ENCODE measurements around the gene BTN3A1.

BTN3A1 gene

DNA sequence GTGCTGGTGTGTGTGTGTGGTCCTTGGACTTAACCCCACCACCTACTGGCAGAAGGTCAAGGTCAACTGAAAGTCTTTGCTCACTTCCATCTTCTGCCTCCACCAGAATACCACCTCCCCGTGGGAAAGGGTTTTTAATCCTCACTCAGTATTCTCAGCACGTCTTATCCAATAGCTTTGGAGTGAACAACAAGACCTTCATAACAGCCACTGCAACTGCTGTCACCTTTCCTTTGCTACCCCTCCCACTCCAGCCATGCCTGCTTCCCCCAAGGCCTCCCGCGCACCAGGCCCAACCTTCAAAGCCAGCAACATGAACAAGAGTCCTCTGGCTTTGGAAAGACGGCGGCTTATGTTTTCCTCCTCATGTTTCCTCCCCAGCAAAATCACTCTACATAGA lies 20.0 kb upstream of the BTN3A1 start:
- no peak overlapping the region for H3K4me3 ChIP-seq (ENCODE audit: low read depth, low read length)

DNA sequence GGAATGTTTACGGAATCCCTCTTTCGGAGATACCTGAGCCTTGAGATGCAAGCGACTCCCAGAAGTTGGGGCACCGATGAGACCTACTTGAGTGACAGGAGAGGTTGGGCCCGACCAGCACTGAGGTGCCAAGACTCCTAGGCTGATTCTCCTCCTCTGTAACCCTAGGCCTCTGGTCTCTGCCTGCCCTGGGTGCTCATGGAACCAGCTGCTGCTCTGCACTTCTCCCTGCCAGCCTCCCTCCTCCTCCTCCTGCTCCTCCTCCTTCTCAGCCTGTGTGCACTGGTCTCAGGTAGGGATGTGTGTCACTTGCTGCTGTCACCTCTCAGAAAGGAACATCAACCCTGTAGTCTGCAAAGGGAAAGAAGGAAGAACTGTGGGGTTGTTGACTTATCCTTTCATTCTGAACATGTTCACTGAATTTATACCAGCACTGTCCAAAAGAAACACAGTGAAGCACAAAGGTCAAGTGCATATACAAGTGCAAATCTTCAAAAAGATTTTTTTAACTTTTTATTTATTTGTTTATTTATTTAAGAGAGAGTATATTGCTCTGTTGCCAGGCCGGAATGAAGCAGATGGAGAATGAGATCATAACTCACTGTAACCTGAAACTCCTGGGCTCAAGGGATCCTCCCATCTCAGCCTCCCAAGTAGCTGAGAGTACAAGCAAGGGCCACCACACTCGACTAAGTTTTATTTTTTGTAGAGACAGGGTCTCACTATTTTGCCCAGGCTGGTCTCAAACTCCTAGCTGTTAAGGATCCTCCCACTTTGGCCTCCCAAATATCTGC lies 18.3 kb upstream of the BTN3A1 start:
- H3K4me3 ChIP-seq (ENCODE audit: low read depth, low read length) = peak overlapping the region; percentile 87
- DNase-seq (ENCODE audit: low read depth) = peak; percentile 18
- TF ChIP-seq, protein P1, sequence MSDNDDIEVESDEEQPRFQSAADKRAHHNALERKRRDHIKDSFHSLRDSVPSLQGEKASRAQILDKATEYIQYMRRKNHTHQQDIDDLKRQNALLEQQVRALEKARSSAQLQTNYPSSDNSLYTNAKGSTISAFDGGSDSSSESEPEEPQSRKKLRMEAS (IDR thresholded peaks at IDR 0.05; ENCODE audit: low read depth, low read length) = no peak
- TF ChIP-seq POLR2A (IDR thresholded peaks at IDR 0.05; ENCODE audit: extremely low read depth, insufficient read length) (no peak), MYC (IDR thresholded peaks at IDR 0.05; ENCODE audit: low read depth, low read length) (no peak)
- TF ChIP-seq, protein P2, sequence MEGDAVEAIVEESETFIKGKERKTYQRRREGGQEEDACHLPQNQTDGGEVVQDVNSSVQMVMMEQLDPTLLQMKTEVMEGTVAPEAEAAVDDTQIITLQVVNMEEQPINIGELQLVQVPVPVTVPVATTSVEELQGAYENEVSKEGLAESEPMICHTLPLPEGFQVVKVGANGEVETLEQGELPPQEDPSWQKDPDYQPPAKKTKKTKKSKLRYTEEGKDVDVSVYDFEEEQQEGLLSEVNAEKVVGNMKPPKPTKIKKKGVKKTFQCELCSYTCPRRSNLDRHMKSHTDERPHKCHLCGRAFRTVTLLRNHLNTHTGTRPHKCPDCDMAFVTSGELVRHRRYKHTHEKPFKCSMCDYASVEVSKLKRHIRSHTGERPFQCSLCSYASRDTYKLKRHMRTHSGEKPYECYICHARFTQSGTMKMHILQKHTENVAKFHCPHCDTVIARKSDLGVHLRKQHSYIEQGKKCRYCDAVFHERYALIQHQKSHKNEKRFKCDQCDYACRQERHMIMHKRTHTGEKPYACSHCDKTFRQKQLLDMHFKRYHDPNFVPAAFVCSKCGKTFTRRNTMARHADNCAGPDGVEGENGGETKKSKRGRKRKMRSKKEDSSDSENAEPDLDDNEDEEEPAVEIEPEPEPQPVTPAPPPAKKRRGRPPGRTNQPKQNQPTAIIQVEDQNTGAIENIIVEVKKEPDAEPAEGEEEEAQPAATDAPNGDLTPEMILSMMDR (IDR thresholded peaks at IDR 0.05; ENCODE audit: low read depth, low read length) = no peak

More for the DNA sequence above, 20.0 kb upstream of the BTN3A1 start:
- no peak for DNase-seq (ENCODE audit: low read depth)
- no peak for TF ChIP-seq POLR2A (IDR thresholded peaks at IDR 0.05; ENCODE audit: extremely low read depth, insufficient read length)
- TF ChIP-seq MYC (IDR thresholded peaks at IDR 0.05; ENCODE audit: low read depth, low read length) = no peak
- TF ChIP-seq, protein P1 (IDR thresholded peaks at IDR 0.05; ENCODE audit: low read depth, low read length) = no peak
- TF ChIP-seq, protein P2 (IDR thresholded peaks at IDR 0.05; ENCODE audit: low read depth, low read length) = no peak

DNA sequence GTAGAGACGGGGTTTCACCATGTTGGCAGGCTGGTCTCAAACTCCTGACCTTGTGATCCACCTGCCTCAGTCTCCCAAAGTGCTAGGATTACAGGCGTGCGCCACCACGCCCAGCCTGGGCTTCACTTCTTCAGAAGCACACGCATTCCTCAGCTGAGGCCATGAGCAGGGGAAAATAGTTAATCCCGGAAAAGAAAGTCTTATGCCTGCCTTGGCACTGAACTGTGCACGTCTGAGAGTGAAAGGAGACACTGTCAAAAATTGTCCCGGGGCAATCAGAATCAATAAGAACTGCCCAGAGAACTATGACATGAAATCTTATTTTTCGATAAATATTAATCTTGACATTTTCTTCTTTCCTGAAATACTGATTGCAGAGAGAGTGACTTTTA lies 16.3 kb upstream of the BTN3A1 start:
- no peak for DNase-seq (ENCODE audit: low read depth)
- no peak overlapping the region for H3K4me3 ChIP-seq (ENCODE audit: low read depth, low read length)
- no peak for TF ChIP-seq MYC (IDR thresholded peaks at IDR 0.05; ENCODE audit: low read depth, low read length)
- TF ChIP-seq, protein P2 (IDR thresholded peaks at IDR 0.05; ENCODE audit: low read depth, low read length) = no peak

DNA sequence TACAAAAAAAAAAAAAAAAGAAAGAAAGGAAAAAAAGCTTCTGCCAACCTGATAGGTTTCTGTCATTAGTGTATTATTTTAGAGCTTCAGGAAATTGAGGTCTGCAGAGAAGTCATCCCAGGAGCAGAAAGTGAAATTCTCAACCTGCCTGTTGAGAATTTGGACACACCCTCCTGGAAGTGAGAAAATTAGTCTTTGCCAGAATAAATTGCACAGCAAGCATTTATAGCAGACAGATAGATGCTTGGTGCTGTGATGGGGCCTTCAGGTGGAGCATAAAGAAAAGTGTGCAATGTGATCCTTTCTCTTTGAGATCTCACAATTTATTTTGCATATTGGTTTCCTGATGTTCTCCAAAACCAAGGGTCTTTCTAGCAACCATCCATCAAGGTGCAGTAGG lies 14.5 kb upstream of the BTN3A1 start:
- TF ChIP-seq, protein P1 (IDR thresholded peaks at IDR 0.05; ENCODE audit: low read depth, low read length) = no peak
- no peak for TF ChIP-seq POLR2A (IDR thresholded peaks at IDR 0.05; ENCODE audit: extremely low read depth, insufficient read length)
- no peak for TF ChIP-seq MYC (IDR thresholded peaks at IDR 0.05; ENCODE audit: low read depth, low read length)
- TF ChIP-seq, protein P2 (IDR thresholded peaks at IDR 0.05; ENCODE audit: low read depth, low read length) = no peak
- H3K4me3 ChIP-seq (ENCODE audit: low read depth, low read length) = no peak overlapping the region
- DNase-seq (ENCODE audit: low read depth) = no peak

DNA sequence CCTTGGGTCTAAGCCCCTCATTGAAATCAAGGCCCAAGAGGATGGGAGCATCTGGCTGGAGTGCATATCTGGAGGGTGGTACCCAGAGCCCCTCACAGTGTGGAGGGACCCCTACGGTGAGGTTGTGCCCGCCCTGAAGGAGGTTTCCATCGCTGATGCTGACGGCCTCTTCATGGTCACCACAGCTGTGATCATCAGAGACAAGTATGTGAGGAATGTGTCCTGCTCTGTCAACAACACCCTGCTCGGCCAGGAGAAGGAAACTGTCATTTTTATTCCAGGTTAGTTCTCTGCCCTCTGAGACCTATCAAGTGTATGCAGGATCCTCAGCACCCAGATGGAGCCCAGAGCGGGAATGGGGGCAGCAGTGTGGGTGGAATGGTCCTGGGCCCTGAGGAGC lies 14.1 kb upstream of the BTN3A1 start:
- TF ChIP-seq, protein P1 (IDR thresholded peaks at IDR 0.05; ENCODE audit: low read depth, low read length) = no peak
- no peak for TF ChIP-seq MYC (IDR thresholded peaks at IDR 0.05; ENCODE audit: low read depth, low read length)
- TF ChIP-seq, protein P2 (IDR thresholded peaks at IDR 0.05; ENCODE audit: low read depth, low read length) = no peak
- TF ChIP-seq POLR2A (IDR thresholded peaks at IDR 0.05; ENCODE audit: extremely low read depth, insufficient read length) = no peak
- no peak overlapping the region for H3K4me3 ChIP-seq (ENCODE audit: low read depth, low read length)
- no peak for DNase-seq (ENCODE audit: low read depth)

Measured in NB4 (cell line).